ENCODE measurements around the gene ABCA13. TPM values are rescaled to one million over a fixed set of nuclear protein-coding genes. Genes with fewer than 3 reads are reported as not detected.
"Not testable (repeated sequence)": the region's sequence is repeated elsewhere in the genome, so short reads cannot be mapped to it uniquely, and the experiment has no call there.

Gene ABCA13
- total and polyA plus RNA-seq, 3 experiments from 2014 or later, result not detected

DNA sequence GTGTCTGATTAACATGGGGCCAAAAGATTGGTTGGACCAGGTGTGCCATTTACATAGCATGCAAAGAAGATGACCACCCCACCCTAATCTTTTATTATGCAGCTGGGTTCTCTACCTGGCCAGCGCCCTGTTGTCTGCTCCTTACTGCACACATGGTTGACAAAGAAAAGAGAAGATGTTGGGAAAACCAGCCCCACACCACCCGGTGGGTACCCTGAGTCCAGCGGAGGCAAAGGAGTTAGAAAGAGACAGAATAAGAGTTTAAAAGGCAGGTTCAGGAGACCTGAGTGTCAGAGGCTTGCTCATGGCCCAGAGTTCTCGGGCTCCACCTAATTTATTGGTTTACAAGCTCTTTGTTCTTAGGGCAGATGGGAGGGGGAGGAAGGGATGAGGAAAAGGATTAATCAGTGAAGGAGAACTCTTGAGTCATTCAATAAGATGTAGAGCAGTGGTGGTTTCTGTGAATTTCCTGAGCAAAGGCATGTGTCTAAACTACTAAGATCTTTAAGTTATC, 24.1 kb upstream of the ABCA13 start:
- Mint-ChIP-seq H3K36me3 (peaks cover 0 to 5% (median 0%) of the 10 kb centered on the region in 3 donors), H3K4me3 (no peak overlapping the region), H3K27ac (no peak overlapping the region), H3K4me1 (no peaks in the 10 kb centered on the region), H3K9me3 (peaks cover 0 to 1% (median 0%) of the 10 kb centered on the region in 5 donors), H3K27me3 (peaks cover 23 to 37% of the 10 kb centered on the region in 2 donors)
- no peak for DNase-seq
- no peaks in the 10 kb centered on the region for H3K9me3 ChIP-seq (ENCODE audit: low read length)
- CTCF ChIA-PET, result no interaction called here
- no peak overlapping the region for H3K4me3 ChIP-seq (ENCODE audit: low read length)
- H3K36me3 ChIP-seq (ENCODE audit: insufficient read depth, low read length), result no peaks in the 10 kb centered on the region
- no peak overlapping the region for H3K27ac ChIP-seq (ENCODE audit: low read depth, low read length)
- POLR2A ChIA-PET, result no interaction called here
- H3K27me3 ChIP-seq (ENCODE audit: insufficient read depth, low read length, poor library complexity, severe bottlenecking), result no peaks in the 10 kb centered on the region
- H3K4me1 ChIP-seq (ENCODE audit: insufficient read depth, low read length), result no peaks in the 10 kb centered on the region

DNA sequence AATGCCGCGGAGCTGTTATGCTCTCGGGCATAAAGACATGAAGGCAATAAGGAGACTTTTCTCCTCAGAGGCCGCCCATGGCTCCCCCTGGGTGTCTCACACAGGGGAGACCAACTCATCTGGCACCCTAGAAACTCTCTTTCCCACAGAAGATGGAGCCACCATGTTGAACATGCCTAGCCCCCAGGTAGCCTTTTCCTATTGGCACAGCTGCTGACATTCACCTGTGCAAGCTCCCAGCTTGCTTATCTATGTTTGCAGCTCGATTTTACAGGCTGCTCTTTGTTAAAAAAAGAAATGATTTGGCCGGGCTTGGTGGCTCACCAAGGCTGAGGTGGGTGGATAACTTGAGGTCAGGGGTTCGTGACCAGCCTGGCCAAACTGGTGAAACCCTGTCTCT, 23.6 kb upstream of the ABCA13 start:
- H3K27me3 Mint-ChIP-seq, result peaks cover 18 to 37% of the 10 kb centered on the region in 2 donors
- H3K4me3 ChIP-seq (ENCODE audit: low read length); H3K36me3 Mint-ChIP-seq; POLR2A ChIA-PET; H3K4me3 Mint-ChIP-seq; H3K9me3 ChIP-seq (ENCODE audit: low read length); H3K27ac Mint-ChIP-seq; H3K27ac ChIP-seq (ENCODE audit: low read depth, low read length); H3K4me1 ChIP-seq (ENCODE audit: insufficient read depth, low read length); H3K4me1 Mint-ChIP-seq; H3K27me3 ChIP-seq (ENCODE audit: insufficient read depth, low read length, poor library complexity, severe bottlenecking); H3K36me3 ChIP-seq (ENCODE audit: insufficient read depth, low read length); H3K9me3 Mint-ChIP-seq; DNase-seq; CTCF ChIA-PET: not testable (repeated sequence)

DNA sequence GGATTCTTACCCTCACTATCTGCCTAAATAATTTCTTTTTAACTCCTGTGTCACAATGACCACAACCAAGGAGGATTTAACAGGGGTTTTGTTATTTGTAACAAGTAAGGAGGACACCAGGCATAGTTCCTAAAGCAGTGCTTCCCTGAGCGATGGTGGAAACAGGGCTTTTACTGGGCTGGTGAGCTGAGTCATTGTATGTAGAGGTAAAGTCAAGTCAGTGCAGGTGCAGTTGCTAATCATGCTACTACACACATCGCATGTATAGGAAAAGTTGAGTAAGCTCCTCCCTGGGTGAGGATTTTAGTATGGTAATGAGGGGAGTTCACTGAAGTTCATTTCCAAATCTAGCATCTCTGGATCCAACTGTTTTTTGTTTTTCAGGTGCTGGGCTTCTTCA, 22.9 kb upstream of the ABCA13 start:
- H3K4me3 Mint-ChIP-seq, result no peak overlapping the region
- Histone ChIP-seq H3K27ac (ENCODE audit: low read depth, low read length) (no peak overlapping the region), H3K9me3 (ENCODE audit: low read length) (no peaks in the 10 kb centered on the region), H3K4me3 (ENCODE audit: low read length) (no peak overlapping the region), H3K4me1 (ENCODE audit: insufficient read depth, low read length) (no peaks in the 10 kb centered on the region), H3K27me3 (ENCODE audit: insufficient read depth, low read length, poor library complexity, severe bottlenecking) (no peaks in the 10 kb centered on the region), H3K36me3 (ENCODE audit: insufficient read depth, low read length) (no peaks in the 10 kb centered on the region)
- ChIA-PET CTCF (no interaction called here), POLR2A (no interaction called here)
- H3K4me1 Mint-ChIP-seq, result no peaks in the 10 kb centered on the region
- no peak overlapping the region for H3K27ac Mint-ChIP-seq
- H3K9me3 Mint-ChIP-seq, result no peaks in the 10 kb centered on the region
- H3K27me3 Mint-ChIP-seq, result peaks cover 18 to 37% of the 10 kb centered on the region in 2 donors
- peaks cover 0 to 5% (median 0%) of the 10 kb centered on the region in 3 donors for H3K36me3 Mint-ChIP-seq
- no peak for DNase-seq

DNA sequence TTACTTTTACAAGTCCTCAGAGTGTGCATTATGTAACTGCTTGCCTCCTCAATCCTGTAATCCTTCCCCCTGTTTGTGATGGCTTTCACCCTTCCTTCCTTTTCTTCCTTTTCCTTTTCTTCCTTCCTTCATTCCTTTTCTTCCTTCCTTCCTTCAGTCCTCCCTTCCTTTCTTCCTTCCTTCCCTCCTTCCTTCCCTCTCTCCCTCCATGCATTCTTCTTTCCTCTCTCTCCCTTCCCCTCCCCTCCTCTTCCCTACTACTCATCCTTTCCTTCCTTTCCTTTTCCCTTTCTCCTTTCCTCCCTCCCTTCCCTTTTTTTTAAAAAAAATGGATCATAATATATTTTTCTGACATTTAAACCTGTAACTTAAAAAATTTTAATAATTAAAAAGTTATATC, 22.2 kb upstream of the ABCA13 start:
- no peak overlapping the region for H3K4me3 ChIP-seq (ENCODE audit: low read length)
- POLR2A ChIA-PET, result no interaction called here
- CTCF ChIA-PET, result no interaction called here
- H3K9me3 Mint-ChIP-seq, result peaks cover 0 to 4% (median 0%) of the 10 kb centered on the region in 5 donors
- H3K36me3 ChIP-seq (ENCODE audit: insufficient read depth, low read length), result no peaks in the 10 kb centered on the region
- no peaks in the 10 kb centered on the region for H3K9me3 ChIP-seq (ENCODE audit: low read length)
- no peaks in the 10 kb centered on the region for H3K4me1 Mint-ChIP-seq
- peaks cover 16 to 33% of the 10 kb centered on the region in 2 donors for H3K27me3 Mint-ChIP-seq
- H3K27me3 ChIP-seq (ENCODE audit: insufficient read depth, low read length, poor library complexity, severe bottlenecking), result no peaks in the 10 kb centered on the region
- no peak overlapping the region for H3K4me3 Mint-ChIP-seq
- DNase-seq, result no peak
- no peak overlapping the region for H3K27ac Mint-ChIP-seq
- H3K36me3 Mint-ChIP-seq, result peaks cover 0 to under 1% (median 0%) of the 10 kb centered on the region in 3 donors
- no peaks in the 10 kb centered on the region for H3K4me1 ChIP-seq (ENCODE audit: insufficient read depth, low read length)
- H3K27ac ChIP-seq (ENCODE audit: low read depth, low read length), result no peak overlapping the region

DNA sequence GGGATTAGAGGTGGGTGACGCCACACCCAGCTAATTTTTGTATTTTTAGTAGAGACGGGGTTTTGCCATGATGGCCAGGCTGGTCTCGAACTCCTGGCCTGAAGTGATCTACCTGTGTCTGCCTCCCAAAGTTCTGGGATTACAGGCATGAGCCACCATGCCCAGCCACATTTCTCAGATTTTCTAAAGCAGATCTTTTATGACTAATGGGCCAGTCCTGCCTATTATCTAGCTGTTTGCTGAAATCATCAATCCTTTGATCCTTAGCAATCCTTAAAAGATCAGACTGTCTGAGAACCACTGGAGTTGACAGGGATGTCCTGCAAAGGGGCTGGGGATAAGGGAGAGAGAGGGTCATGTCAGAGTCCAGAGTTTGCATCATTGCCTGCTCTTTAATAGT, 21.2 kb upstream of the ABCA13 start:
- POLR2A ChIA-PET, result no interaction called here
- no peaks in the 10 kb centered on the region for H3K36me3 Mint-ChIP-seq
- Histone ChIP-seq H3K4me1 (ENCODE audit: insufficient read depth, low read length) (no peaks in the 10 kb centered on the region), H3K4me3 (ENCODE audit: low read length) (no peak overlapping the region), H3K36me3 (ENCODE audit: insufficient read depth, low read length) (no peaks in the 10 kb centered on the region), H3K27ac (ENCODE audit: low read depth, low read length) (no peak overlapping the region), H3K27me3 (ENCODE audit: insufficient read depth, low read length, poor library complexity, severe bottlenecking) (no peaks in the 10 kb centered on the region), H3K9me3 (ENCODE audit: low read length) (no peaks in the 10 kb centered on the region)
- peaks cover 16 to 32% of the 10 kb centered on the region in 2 donors for H3K27me3 Mint-ChIP-seq
- no peaks in the 10 kb centered on the region for H3K4me1 Mint-ChIP-seq
- DNase-seq, result no peak
- peaks cover 0 to 7% (median 0%) of the 10 kb centered on the region in 5 donors for H3K9me3 Mint-ChIP-seq
- no peak overlapping the region for H3K27ac Mint-ChIP-seq
- H3K4me3 Mint-ChIP-seq, result no peak overlapping the region
- CTCF ChIA-PET, result no interaction called here

DNA sequence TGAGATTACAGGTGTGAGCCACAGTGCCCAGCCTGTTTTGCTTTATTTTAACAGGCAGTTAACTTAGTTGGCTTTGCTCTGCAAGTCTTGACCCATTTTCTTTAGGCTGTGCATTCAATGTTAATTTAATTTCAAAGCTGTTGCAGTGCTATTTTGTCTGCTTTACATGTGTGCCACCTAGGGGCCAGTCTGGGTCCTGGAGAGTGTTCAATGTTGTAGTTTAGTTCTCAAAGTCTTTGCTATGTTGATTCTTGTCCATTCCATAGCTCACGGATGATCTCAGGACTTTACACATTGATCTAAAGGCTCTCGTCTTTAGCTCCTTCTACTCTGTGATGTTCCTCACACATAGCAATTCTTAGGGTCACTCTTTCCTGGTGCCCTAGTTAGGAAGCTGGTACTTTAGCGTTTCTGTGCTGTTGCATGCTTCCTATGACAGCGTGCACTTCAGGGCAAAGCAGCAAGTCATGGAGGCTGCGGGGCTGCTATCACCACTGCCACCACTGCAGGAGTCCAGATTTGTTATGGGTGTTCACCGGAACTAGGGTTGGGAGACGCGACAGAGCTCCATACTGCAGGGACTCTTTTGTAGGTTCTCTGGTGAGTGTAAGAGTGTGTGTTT, 16.4 kb upstream of the ABCA13 start:
- peak in 4 of 5 donors; percentile 14 to 51 (median 22) for DNase-seq
- ChIA-PET CTCF (interaction anchor here (0.8 to 2.6 kb wide), 6 partner anchors 9 to 209 kb away, joined by 3 to 18 read pairs (median 4); partner anchors contain the start of gene PKD1L1), POLR2A (no interaction called here)
- H3K4me3 Mint-ChIP-seq, result no peak overlapping the region
- Histone ChIP-seq H3K27me3 (ENCODE audit: insufficient read depth, low read length, poor library complexity, severe bottlenecking) (peaks cover 4% of the 10 kb centered on the region), H3K4me1 (ENCODE audit: insufficient read depth, low read length) (no peaks in the 10 kb centered on the region), H3K9me3 (ENCODE audit: low read length) (no peaks in the 10 kb centered on the region), H3K27ac (ENCODE audit: low read depth, low read length) (no peak overlapping the region), H3K36me3 (ENCODE audit: insufficient read depth, low read length) (no peaks in the 10 kb centered on the region), H3K4me3 (ENCODE audit: low read length) (no peak overlapping the region)
- H3K36me3 Mint-ChIP-seq, result no peaks in the 10 kb centered on the region
- H3K27ac Mint-ChIP-seq, result no peak overlapping the region
- peaks cover 6 to 30% of the 10 kb centered on the region in 2 donors for H3K27me3 Mint-ChIP-seq
- no peaks in the 10 kb centered on the region for H3K4me1 Mint-ChIP-seq
- peaks cover 0 to 7% (median 0%) of the 10 kb centered on the region in 5 donors for H3K9me3 Mint-ChIP-seq

DNA sequence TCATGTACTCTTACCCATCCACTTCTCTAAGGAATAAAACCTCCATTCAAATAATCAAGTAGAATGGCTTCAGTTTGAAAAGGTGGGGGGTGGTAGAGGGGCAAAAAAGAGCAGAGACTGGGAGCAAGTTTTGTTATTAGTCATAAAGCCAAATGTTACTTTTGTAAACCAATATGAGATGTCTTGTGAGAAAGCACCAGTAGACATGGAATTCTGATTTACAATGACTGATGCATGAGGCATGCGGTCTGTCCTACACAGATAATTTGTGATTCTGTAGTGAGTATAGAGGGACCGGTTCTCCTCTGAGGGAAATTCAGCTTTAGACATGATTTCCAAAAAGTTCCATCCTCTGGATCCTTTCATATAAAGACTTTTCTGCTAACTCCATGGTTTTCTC, 12.9 kb upstream of the ABCA13 start:
- Histone ChIP-seq H3K27me3 (ENCODE audit: insufficient read depth, low read length, poor library complexity, severe bottlenecking) (peaks cover 4% of the 10 kb centered on the region), H3K9me3 (ENCODE audit: low read length) (no peaks in the 10 kb centered on the region), H3K4me3 (ENCODE audit: low read length) (no peak overlapping the region), H3K27ac (ENCODE audit: low read depth, low read length) (no peak overlapping the region), H3K36me3 (ENCODE audit: insufficient read depth, low read length) (no peaks in the 10 kb centered on the region), H3K4me1 (ENCODE audit: insufficient read depth, low read length) (no peaks in the 10 kb centered on the region)
- Mint-ChIP-seq H3K27ac (no peak overlapping the region), H3K4me1 (no peaks in the 10 kb centered on the region), H3K4me3 (no peak overlapping the region), H3K9me3 (peaks cover 0 to 7% (median 2%) of the 10 kb centered on the region in 5 donors), H3K27me3 (peaks cover 17 to 54% of the 10 kb centered on the region in 2 donors), H3K36me3 (peaks cover 0 to 3% (median 0%) of the 10 kb centered on the region in 3 donors)
- ChIA-PET POLR2A (no interaction called here), CTCF (no interaction called here)
- DNase-seq, result no peak

DNA sequence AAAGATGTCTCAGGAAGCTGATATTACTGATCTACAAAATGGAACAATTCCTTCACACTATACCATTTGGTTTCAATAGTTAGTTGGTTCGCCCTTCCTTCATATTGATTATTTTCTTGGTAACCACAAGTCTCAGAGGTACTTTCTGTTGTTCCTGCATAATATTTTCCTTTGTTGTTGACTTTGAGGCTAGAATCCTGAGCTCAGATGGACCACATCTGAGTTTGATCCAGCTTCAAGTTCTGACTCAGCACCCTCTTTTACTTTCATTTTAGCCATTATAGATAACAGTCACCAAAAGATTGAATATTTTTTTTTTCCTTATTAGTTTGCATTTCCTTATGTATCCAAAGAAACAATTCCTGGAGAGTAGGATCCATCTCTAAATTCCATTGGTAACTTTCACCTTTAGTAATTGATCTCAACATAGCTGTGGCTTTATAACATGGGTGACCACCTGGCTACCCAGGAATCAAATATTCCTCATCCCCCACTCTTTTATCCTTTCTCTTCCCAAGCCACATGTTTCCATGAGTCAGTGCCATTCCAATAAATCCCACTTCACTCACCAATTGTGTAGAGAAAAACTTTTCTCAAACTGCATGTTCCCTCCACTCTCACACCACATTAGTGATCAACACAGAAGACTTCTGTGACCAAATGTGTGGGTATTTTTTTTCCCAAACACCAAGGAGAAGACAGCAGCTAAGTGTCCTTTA, 9.7 kb upstream of the ABCA13 start:
- peaks cover 0 to 3% (median 1%) of the 10 kb centered on the region in 3 donors for H3K36me3 Mint-ChIP-seq
- CTCF ChIA-PET, result interaction anchor here (1.1 kb wide), 1 partner anchor 9 kb away, joined by 3 read pairs; no protein-coding TSS in a partner anchor
- peaks cover 0 to 6% (median 0%) of the 10 kb centered on the region in 5 donors for H3K9me3 Mint-ChIP-seq

More for the DNA sequence above, 9.7 kb upstream of the ABCA13 start:
- DNase-seq, result no peak
- no peaks in the 10 kb centered on the region for H3K4me1 ChIP-seq (ENCODE audit: insufficient read depth, low read length)
- H3K36me3 ChIP-seq (ENCODE audit: insufficient read depth, low read length), result no peaks in the 10 kb centered on the region
- no peaks in the 10 kb centered on the region for H3K9me3 ChIP-seq (ENCODE audit: low read length)
- no peaks in the 10 kb centered on the region for H3K4me1 Mint-ChIP-seq
- H3K27ac ChIP-seq (ENCODE audit: low read depth, low read length), result no peak overlapping the region
- peaks cover 4% of the 10 kb centered on the region for H3K27me3 ChIP-seq (ENCODE audit: insufficient read depth, low read length, poor library complexity, severe bottlenecking)
- H3K4me3 ChIP-seq (ENCODE audit: low read length), result no peak overlapping the region
- POLR2A ChIA-PET, result no interaction called here
- H3K27ac Mint-ChIP-seq, result peak overlapping the region in 1 of 8 donors; percentile 19
- no peak overlapping the region for H3K4me3 Mint-ChIP-seq
- peaks cover 14 to 71% of the 10 kb centered on the region in 2 donors for H3K27me3 Mint-ChIP-seq

Measured in CD8-positive, alpha-beta memory T cell (primary cell).